Endothelial cell of hepatic sinusoid (primary cell): ENCODE data around the gene ZNF609.
"Not testable (repeated sequence)": the region's sequence is repeated elsewhere in the genome, so short reads cannot be mapped to it uniquely, and the experiment has no call there.

Experiments
- in situ Hi-C: cut with HindIII; loops from 2 replicates; pipeline ENCODE4 v1.10.0; 2017; ENCODE audit warnings: low sequenced_read_pairs

ZNF609 gene

GRCh38 chr15:64456634-64457108 is 3.7 kb upstream of the ZNF609 start:
- in situ Hi-C loops, result no loop called here

- in situ Hi-C loops, result no loop called here
Observed at GRCh38 chr15:64459066-64459781, 1.2 kb upstream of the ZNF609 start.

DNA sequence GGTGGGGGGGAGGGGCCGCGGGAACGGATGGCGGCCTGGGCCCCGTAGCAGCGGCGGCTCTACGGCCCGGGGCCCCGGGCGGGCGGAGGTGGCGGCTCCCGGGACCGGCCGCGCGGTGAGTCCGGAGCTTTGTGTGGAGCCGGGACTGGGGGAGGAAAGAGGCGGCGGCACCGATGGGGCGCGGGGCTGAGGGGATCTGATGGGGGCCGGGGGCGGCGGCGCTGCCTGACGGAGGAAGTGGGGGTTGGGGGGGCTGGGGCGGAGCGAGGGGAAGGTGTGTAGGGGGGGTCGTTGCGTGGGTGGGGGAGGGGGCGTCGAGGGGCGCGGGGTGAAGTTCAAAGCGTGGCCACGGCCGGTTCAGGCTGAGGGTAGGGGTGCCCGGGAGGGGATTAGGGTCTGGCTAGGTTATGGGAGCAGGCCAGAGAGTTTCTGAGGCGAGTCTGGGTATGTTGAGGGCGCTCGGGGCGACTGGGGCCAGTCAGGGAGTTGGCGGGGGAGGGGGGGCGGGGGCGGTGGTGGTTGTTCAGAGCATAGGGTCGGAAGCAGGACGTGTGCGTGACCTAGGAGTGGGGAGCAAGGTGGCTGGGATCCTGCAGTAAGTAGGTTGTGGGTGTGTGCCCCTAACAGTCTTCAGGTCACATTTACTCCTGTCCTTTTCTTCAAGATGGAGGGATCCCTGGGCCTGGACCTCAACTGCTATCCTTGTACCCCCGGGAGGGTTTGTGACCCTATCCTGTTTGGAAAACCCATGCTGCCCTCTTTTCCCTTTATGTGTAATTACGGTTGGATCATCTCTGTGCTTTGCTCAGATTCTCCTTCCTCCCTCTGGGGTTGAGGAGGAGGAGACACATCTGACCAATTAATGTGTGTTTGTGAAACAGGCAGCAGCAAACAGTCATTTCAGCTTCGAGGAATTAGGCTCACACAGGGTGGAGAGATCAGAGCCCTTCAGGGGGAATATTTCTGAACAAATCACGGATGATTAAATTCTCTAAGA is 644 bp downstream of the ZNF609 start:
- in situ Hi-C loops, result no loop called here

GRCh38 chr15:64461721-64462162 is 1.4 kb downstream of the ZNF609 start:
- in situ Hi-C loops, result no loop called here

GRCh38 chr15:64462492-64462891 is 2.1 kb downstream of the ZNF609 start:
- in situ Hi-C loops, result no loop called here

GRCh38 chr15:64464276-64465005 is 4.1 kb downstream of the ZNF609 start:
- in situ Hi-C loops, result no loop called here

DNA sequence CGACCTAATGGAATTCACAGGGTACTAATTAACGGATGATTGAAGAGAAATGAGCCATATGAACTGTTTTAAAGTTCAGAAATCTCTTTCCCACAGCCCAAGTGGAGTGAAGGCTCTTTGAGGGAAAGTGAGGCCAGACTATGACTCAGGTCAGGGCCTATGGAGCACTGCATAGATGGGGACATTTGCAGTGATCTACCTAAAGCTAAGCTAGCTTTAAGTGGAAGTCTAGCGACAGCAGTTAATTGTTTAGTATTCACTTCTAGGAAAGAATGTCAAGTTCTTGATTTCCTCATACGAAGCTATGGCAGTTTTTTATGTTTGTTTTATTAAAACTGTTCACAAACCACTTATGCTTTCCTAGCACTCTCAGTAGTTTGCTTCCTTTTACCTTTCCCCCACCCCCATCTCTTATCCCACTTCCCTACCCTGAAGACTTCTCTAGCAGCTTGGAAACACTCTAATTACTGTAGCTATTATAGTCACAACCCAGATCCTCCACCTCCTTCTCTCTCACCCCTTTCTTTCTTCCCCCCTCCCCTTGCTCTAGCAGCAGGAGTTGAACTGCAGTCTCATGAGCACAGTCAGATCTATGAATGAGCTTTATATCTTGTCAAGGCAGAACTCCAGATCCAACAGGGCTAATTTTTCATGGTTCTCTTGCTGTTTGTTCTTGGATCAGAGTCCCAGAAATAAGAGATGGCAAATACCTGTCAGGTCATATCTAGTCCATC is 6.2 kb downstream of the ZNF609 start:
- in situ Hi-C loops, result no loop called here

DNA sequence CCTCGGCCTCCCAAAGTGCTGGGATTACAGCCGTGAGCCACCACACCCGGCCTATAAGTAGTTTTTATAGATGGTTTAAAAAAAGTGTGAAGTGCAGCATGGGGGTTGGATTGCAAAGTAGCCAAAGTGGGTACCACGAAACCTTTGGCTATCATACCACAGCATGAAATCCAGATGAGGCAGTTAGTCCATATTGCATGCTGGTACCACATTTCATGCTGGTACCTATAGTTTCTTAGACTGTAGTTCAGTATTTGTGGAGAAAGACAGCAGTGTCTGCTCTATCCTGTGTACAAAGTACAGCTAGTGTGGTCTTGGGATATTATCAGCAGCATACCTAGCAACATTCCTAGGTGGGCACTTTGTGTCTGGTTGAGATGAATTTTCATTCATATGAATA is 11.8 kb downstream of the ZNF609 start:
- in situ Hi-C loops, result no loop called here

- in situ Hi-C loops, result no loop called here
Observed at GRCh38 chr15:64474846-64475245, 14.5 kb downstream of the ZNF609 start.

- in situ Hi-C loops, result no loop called here
Observed at GRCh38 chr15:64476550-64476949, 16.2 kb downstream of the ZNF609 start.

GRCh38 chr15:64478863-64479262 is 18.5 kb downstream of the ZNF609 start:
- in situ Hi-C loops, result no loop called here

- in situ Hi-C loops, result no loop called here
Observed at GRCh38 chr15:64480891-64481290, 20.5 kb downstream of the ZNF609 start.

- in situ Hi-C loops, result no loop called here
Observed at GRCh38 chr15:64483749-64484148, 23.4 kb downstream of the ZNF609 start.

DNA sequence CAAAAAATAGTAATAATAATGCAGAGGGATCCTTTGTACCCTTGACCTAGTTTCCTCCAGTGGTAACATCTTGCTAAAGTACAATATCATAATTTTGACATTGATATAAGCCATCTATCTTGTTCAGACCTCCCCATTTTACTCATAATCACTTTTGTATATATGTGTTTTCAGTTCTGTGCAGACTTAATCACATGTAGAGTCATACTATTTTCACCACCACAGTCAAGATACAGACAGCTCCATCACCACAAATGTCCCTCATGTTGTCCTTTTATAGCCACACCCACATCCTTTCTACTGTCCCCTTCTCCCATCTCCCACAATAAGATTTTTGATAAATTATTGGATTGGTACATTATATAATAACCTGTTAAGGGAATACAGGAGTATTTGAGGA is 25.4 kb downstream of the ZNF609 start:
- in situ Hi-C loops, result no loop called here

GRCh38 chr15:64490598-64491259 is 30.4 kb downstream of the ZNF609 start:
- in situ Hi-C loops, result no loop called here

GRCh38 chr15:64493641-64494040 is 33.3 kb downstream of the ZNF609 start:
- in situ Hi-C loops, result no loop called here

DNA sequence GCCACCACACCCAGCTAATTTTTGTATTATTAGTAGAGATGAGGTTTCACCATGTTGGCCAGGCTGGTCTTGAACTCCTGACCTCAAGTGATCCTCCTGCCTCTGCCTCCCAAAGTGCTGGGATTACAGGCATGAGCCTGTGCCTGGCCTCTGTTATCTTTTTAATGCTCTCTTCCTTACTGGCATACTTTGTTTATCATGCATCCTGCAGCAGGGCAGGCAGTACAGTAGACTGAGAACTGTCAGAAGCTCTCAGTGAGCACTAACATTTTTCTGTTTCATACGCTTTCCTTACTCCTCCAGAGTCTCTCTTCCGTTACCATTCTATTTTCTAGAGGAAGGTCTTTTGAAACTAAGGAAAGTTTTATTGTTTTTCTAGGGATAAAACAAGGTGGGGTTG is 35.6 kb downstream of the ZNF609 start:
- in situ Hi-C loops, result not testable (repeated sequence)

GRCh38 chr15:64500695-64501395 is 40.5 kb downstream of the ZNF609 start:
- in situ Hi-C loops, result loop anchor here (5.0 kb wide), 2 partner anchors 66 to 69 kb away; no protein-coding TSS in a partner anchor

DNA sequence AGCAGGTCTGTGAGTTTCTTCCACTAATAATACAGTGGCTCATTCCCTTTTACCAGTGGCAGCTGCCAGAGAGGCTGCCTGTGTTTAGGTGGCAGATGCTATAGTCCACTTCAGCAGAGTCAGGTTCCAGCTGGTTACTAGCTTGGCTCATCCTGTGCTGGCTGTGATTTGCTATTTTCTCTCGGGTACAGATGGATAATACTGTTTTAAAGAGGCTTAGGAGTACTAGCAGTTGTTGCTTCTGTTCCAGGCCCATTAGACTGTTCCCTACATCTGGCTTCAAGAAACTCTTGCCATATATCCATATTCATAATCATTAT is 41.0 kb downstream of the ZNF609 start:
- in situ Hi-C loops, result loop anchor here (5.0 kb wide), 2 partner anchors 66 to 69 kb away; no protein-coding TSS in a partner anchor
